SK-N-SH treated with all-trans-retinoic acid at 6 μM for 48 hours (cell line): ENCODE results near the gene CLTCL1.

ENCODE experiments used
- ARNTL ChIP-seq: fragments of 450-650 bp; formaldehyde crosslinking; IDR thresholded peaks from 2 replicates; pipeline ENCODE4 v1.5.0; 2020; ENCODE audit warnings: low read depth, mild to moderate bottlenecking, moderate library complexity, borderline replicate concordance
- BACH2 ChIP-seq: fragments of 250-450 bp; sonication (Bioruptor Pico); IDR thresholded peaks from 2 replicates; pipeline ENCODE4 v1.9.0; 2021; ENCODE audit warnings: mild to moderate bottlenecking, borderline replicate concordance
- ESRRG ChIP-seq: fragments of 250-450 bp; sonication (Bioruptor Pico); IDR thresholded peaks from 2 replicates; pipeline ENCODE4 v1.6.1; 2021; ENCODE audit warnings: mild to moderate bottlenecking
- TCF4 ChIP-seq: fragments of 250-450 bp; sonication (Bioruptor Pico); IDR thresholded peaks from 2 replicates; pipeline ENCODE4 v1.8.0; 2021; ENCODE audit warnings: mild to moderate bottlenecking, moderate library complexity, borderline replicate concordance
- ZFP30 ChIP-seq: fragments of 450-650 bp; formaldehyde crosslinking; IDR thresholded peaks from 2 replicates; pipeline ENCODE4 v1.5.0; 2022; ENCODE audit warnings: mild to moderate bottlenecking, moderate library complexity

DNA sequence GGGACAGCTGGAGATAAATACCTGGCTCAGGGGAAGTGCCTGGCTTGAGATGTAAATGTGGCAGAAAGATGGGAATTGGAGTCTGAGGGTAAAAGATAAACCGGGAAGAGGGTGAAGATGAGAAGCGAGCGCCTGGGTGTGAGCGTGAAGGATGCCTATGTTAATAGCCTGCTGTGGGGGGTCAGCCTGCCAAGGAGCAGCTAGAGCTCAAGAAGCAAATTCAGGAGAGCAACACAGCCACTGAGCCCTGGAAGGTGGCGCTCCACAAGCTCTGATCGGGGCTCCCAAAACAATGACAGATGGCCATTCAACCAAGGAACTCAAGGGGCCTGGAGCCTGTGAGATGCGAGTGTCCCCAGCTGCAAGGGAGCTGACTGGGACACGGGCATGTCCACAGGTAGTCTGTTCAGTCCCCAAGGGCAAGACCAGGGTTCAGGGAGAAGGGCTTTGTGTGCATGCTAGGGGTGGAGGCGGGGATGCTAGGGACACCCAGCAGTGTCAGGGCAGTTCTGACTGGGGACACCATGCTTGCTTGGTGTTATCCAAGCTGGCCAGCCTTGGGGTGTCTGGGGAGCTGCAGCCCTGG, 144.2 kb downstream of the CLTCL1 start:
- no peak for TF ChIP-seq BACH2 (CRISPR knock-in tag)
- TF ChIP-seq ZFP30 (CRISPR knock-in tag) = no peak
- no peak for TF ChIP-seq TCF4 (CRISPR knock-in tag)
- no peak for TF ChIP-seq ESRRG
- TF ChIP-seq ARNTL (CRISPR knock-in tag) = no peak
